NCI-H1436 (cell line): ENCODE measurements around the gene KYAT1.
"Not testable (repeated sequence)": the region's sequence is repeated elsewhere in the genome, so short reads cannot be mapped to it uniquely, and the experiment has no call there.

Experiments used
- DNase-seq: peaks from one replicate; lab custom pipeline; 2025; lab: John Stamatoyannopoulos, UW

The KYAT1 gene

GRCh38 chr9:128885376-128885775 is 3.6 kb upstream of the KYAT1 start:
- DNase-seq, result no peak

GRCh38 chr9:128884164-128884563 is 2.4 kb upstream of the KYAT1 start:
- no peak for DNase-seq

GRCh38 chr9:128882677-128883603 is 1.2 kb upstream of the KYAT1 start:
- no peak for DNase-seq

GRCh38 chr9:128877852-128878251 is 3.9 kb downstream of the KYAT1 start:
- no peak for DNase-seq

- DNase-seq, result not testable (repeated sequence)
These were observed 10.8 kb downstream of the KYAT1 start for GRCh38 chr9:128870941-128871265.

- no peak for DNase-seq
These were observed 11.4 kb downstream of the KYAT1 start for GRCh38 chr9:128870128-128870940.

GRCh38 chr9:128863647-128864046 is 18.1 kb downstream of the KYAT1 start:
- DNase-seq, result no peak

GRCh38 chr9:128862401-128862851 is 19.3 kb downstream of the KYAT1 start:
- DNase-seq, result no peak

- DNase-seq, result no peak
These were observed 20.2 kb downstream of the KYAT1 start for GRCh38 chr9:128861501-128861900.

GRCh38 chr9:128860937-128861336 is 20.8 kb downstream of the KYAT1 start:
- DNase-seq, result no peak

- not testable (repeated sequence) for DNase-seq
These were observed 23.3 kb downstream of the KYAT1 start for GRCh38 chr9:128858476-128858875.

- DNase-seq, result not testable (repeated sequence)
These were observed 27.3 kb downstream of the KYAT1 start for GRCh38 chr9:128854454-128854853.

GRCh38 chr9:128852646-128853045 is 29.1 kb downstream of the KYAT1 start:
- not testable (repeated sequence) for DNase-seq

- not testable (repeated sequence) for DNase-seq
These were observed 29.8 kb downstream of the KYAT1 start for GRCh38 chr9:128851779-128852600.

- DNase-seq, result not testable (repeated sequence)
These were observed 30.7 kb downstream of the KYAT1 start for GRCh38 chr9:128851024-128851423.

- DNase-seq, result no peak
These were observed 33.9 kb downstream of the KYAT1 start for GRCh38 chr9:128847803-128848202.

- DNase-seq, result no peak
These were observed 35.1 kb downstream of the KYAT1 start for GRCh38 chr9:128846680-128847030.

- DNase-seq, result no peak
These were observed 36.4 kb downstream of the KYAT1 start for GRCh38 chr9:128845186-128845931.

- not testable (repeated sequence) for DNase-seq
These were observed 38.6 kb downstream of the KYAT1 start for GRCh38 chr9:128843171-128843570.

GRCh38 chr9:128841694-128842492 is 39.9 kb downstream of the KYAT1 start:
- no peak for DNase-seq

GRCh38 chr9:128840524-128840923 is 41.2 kb downstream of the KYAT1 start:
- DNase-seq, result no peak
